ENCODE results near the gene BMPR1B. TPM values are rescaled to one million over a fixed set of nuclear protein-coding genes. Genes with fewer than 3 reads are reported as not detected.

Gene BMPR1B
- total and polyA plus RNA-seq, 4 donors = 0.27 to 0.70 (median 0.48) TPM

DNA sequence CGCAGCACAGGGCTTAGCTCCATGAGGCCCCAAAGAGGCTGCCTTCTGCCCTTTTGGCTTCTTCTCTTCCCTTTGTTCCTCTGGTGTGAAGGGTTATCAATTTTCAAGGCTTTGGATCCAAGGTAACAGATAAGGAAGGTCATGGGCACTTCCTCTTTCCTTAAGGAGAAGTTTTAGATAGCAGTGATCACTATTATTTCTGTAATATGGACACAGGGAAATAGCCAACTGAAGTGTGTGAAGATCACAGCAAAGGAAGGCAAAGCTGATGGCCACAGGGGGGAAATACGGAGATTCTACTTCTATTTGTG is 424.2 kb downstream of the BMPR1B start:
- no peak for DNase-seq (ENCODE audit: low spot score)
- WGBS = 40% methylated on average over 2 of the region's 2 CpGs

More for the DNA sequence above, 424.2 kb downstream of the BMPR1B start:
- Histone ChIP-seq H3K27ac (ENCODE audit: low read depth in 1 of 2, low read length in 2 of 2) (no peak overlapping the region), H3K36me3 (ENCODE audit: control insufficient read depth in 4 of 4, insufficient read depth in 3 of 4, low read depth in 1 of 4, low read length in 3 of 4) (no peaks in the 10 kb centered on the region), H3K4me1 (ENCODE audit: control insufficient read depth in 4 of 4, insufficient read depth in 4 of 4, low read length in 3 of 4) (no peaks in the 10 kb centered on the region), H3K9ac (ENCODE audit: low read depth in 1 of 2, low read length in 2 of 2) (no peak overlapping the region), H3K27me3 (ENCODE audit: control insufficient read depth in 4 of 4, insufficient read depth in 4 of 4, low read length in 3 of 4) (peaks cover 0 to 4% (median 0%) of the 10 kb centered on the region in 4 donors), H3K9me3 (ENCODE audit: control insufficient read depth in 4 of 4, low read length in 3 of 4) (no peaks in the 10 kb centered on the region), H3K4me3 (ENCODE audit: low read depth in 1 of 3, low read length in 3 of 3) (no peak overlapping the region)
- TF ChIP-seq HNF4G (IDR thresholded peaks at IDR 0.05) (no peak), JUND (IDR thresholded peaks at IDR 0.05) (no peak), SP1 (IDR thresholded peaks at IDR 0.05) (no peak), FOXA2 (IDR thresholded peaks at IDR 0.05) (no peak), NR2F2 (IDR thresholded peaks at IDR 0.05) (no peak), ZBTB33 (IDR thresholded peaks at IDR 0.05) (no peak), CTCF (IDR thresholded peaks at IDR 0.05; ENCODE audit: low read depth, low read length, missing input control) (no peak), HNF4A (conservative IDR thresholded peaks at IDR 0.05) (no peak), ATF3 (IDR thresholded peaks at IDR 0.05) (no peak), REST (IDR thresholded peaks at IDR 0.05) (no peak), FOXA1 (IDR thresholded peaks at IDR 0.05) (no peak), RXRA (IDR thresholded peaks at IDR 0.05) (no peak), EGR1 (IDR thresholded peaks at IDR 0.05; ENCODE audit: low read depth in 2 of 2) (no peak), RAD21 (IDR thresholded peaks at IDR 0.05) (no peak), GABPA (IDR thresholded peaks at IDR 0.05 in 1 of 2, conservative IDR thresholded peaks at IDR 0.05 in 1 of 2) (no peak), TAF1 (conservative IDR thresholded peaks at IDR 0.05) (no peak)
- TF ChIP-seq, protein P1, sequence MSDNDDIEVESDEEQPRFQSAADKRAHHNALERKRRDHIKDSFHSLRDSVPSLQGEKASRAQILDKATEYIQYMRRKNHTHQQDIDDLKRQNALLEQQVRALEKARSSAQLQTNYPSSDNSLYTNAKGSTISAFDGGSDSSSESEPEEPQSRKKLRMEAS (IDR thresholded peaks at IDR 0.05) = no peak

Data from liver (tissue), 9 donors.